GM12891 (cell line): Measurements from ENCODE around the gene MYLK.

ENCODE experiments used
- POLR2A ChIP-seq: IDR thresholded peaks from 2 replicates; pipeline ENCODE4 v1.6.1; 2011; ENCODE audit warnings: low read depth, low read length, control low read depth
- POLR2AphosphoS5 ChIP-seq: IDR thresholded peaks from 2 replicates; pipeline ENCODE4 v1.6.1; 2011; ENCODE audit warnings: low read depth, low read length, control low read depth
- POU2F2 ChIP-seq: IDR thresholded peaks from 2 replicates; pipeline ENCODE4 v1.6.1; 2011; ENCODE audit warnings: low read depth, mild to moderate bottlenecking, control low read depth, low read length, moderate library complexity
- SPI1 ChIP-seq: IDR thresholded peaks from 2 replicates; pipeline ENCODE4 v1.6.1; 2011; ENCODE audit warnings: low read depth, low read length, control low read depth
- TAF1 ChIP-seq: IDR thresholded peaks from 2 replicates; pipeline ENCODE4 v1.6.1; 2011; ENCODE audit warnings: low read depth, low read length, control low read depth

- no peak for TF ChIP-seq POLR2AphosphoS5
- no peak for TF ChIP-seq POLR2A
- TF ChIP-seq POU2F2 = no peak
- TF ChIP-seq TAF1 = no peak
- TF ChIP-seq SPI1 = no peak
Observed at GRCh38 chr3:123656274-123656673, 227.9 kb downstream of the MYLK start.
